H1 (cell line): ENCODE measurements around the gene AFG1L. TPM values are rescaled to one million over a fixed set of nuclear protein-coding genes. Genes with fewer than 3 reads are reported as not detected.

Source experiments
- CTCF ChIA-PET: fragments of 300-600 bp; sonication (Branson Sonifier 250); formaldehyde crosslinking; loops from one replicate; lab custom pipeline; 2021; ENCODE audit not compliant: partially characterized antibody; lab: Charles Lee
- POLR2A ChIA-PET: fragments of 300-600 bp; sonication (Branson Sonifier 250); formaldehyde crosslinking; loops from one replicate; lab custom pipeline; 2021; ENCODE audit warnings: inconsistent platforms; ENCODE audit not compliant: partially characterized antibody; lab: Charles Lee
- DNase-seq, 2 experiments: peaks; one replicate each; pipeline versions ENCODE4 v3.0.0 to v3.0.0-alpha.2; 2010 to 2022; ENCODE audit warnings: low spot score in 2 of 2, low read depth in 1 of 2, mixed read lengths in 1 of 2
- FAIRE-seq: peaks from 2 replicates; lab custom pipeline; 2011; peaks lifted over from hg19 to GRCh38; lab: Jason Lieb, UNC
- H2AFZ ChIP-seq: 2 replicates; pipeline ENCODE4 v1.8.1; 2012; ENCODE audit warnings: low read length, inconsistent platforms
- H2AK5ac ChIP-seq: 2 replicates; pipeline ENCODE4 v1.6.1; 2013; ENCODE audit warnings: low read depth, low read length
- H2BK120ac ChIP-seq: replicated peaks from 2 replicates; pipeline ENCODE3; 2013; ENCODE audit warnings: low read depth, low read length, inconsistent platforms
- H2BK12ac ChIP-seq: 2 replicates; pipeline ENCODE4 v1.6.1; 2013; ENCODE audit warnings: low read depth, low read length
- H2BK15ac ChIP-seq: 2 replicates; pipeline ENCODE4 v1.6.1; 2013; ENCODE audit warnings: low read length
- H2BK20ac ChIP-seq: 2 replicates; pipeline ENCODE4 v1.6.1; 2013; ENCODE audit warnings: low read length
- H2BK5ac ChIP-seq: 2 replicates; pipeline ENCODE4 v1.6.1; 2013; ENCODE audit warnings: low read depth, low read length
- H3K14ac ChIP-seq: 2 replicates; pipeline ENCODE4 v1.6.1; 2013; ENCODE audit warnings: inconsistent platforms; ENCODE audit not compliant: insufficient read length
- H3K18ac ChIP-seq: 2 replicates; pipeline ENCODE4 v1.6.1; 2013; ENCODE audit warnings: low read length; ENCODE audit errors: extremely low read depth
- H3K23ac ChIP-seq: 2 replicates; pipeline ENCODE4 v1.6.1; 2013; ENCODE audit warnings: inconsistent platforms; ENCODE audit not compliant: insufficient read length
- H3K23me2 ChIP-seq: 2 replicates; pipeline ENCODE4 v1.6.1; 2013; ENCODE audit warnings: low read depth, low read length
- H3K27ac ChIP-seq: 2 replicates; pipeline ENCODE4 v1.6.1; 2011; ENCODE audit warnings: low read depth, low read length, inconsistent platforms
- H3K27me3 ChIP-seq, 4 experiments: replicated peaks in 1 of 4; 1 replicate in 1 of 4; 2 replicates in 3 of 4; pipeline versions ENCODE4 v1.6.1 to v1.8.1; 2011 to 2013; ENCODE audit warnings: low read length in 3 of 4, mild to moderate bottlenecking in 3 of 4, inconsistent platforms in 2 of 4, mixed read lengths in 2 of 4, moderate library complexity in 1 of 4; ENCODE audit not compliant: control insufficient read depth in 3 of 4, insufficient read depth in 3 of 4; ENCODE audit errors: extremely low read depth in 1 of 4
- H3K36me3 ChIP-seq, 4 experiments: 2 replicates each; pipeline versions ENCODE4 v1.6.1 to v1.8.1; 2011 to 2013; ENCODE audit warnings: mild to moderate bottlenecking in 4 of 4, low read length in 3 of 4, moderate library complexity in 2 of 4, control low read depth in 1 of 4, inconsistent platforms in 1 of 4; ENCODE audit not compliant: insufficient read depth in 4 of 4, control insufficient read depth in 2 of 4
- H3K4ac ChIP-seq: replicated peaks from 2 replicates; pipeline ENCODE3; 2013; ENCODE audit warnings: low read length, low read depth, mixed read lengths, inconsistent platforms; ENCODE audit not compliant: insufficient read length
- H3K4me1 ChIP-seq, 4 experiments: replicated peaks in 1 of 4; 1 replicate in 1 of 4; 2 replicates in 3 of 4; pipeline versions ENCODE4 v1.6.1 to v1.8.1; 2011 to 2013; ENCODE audit warnings: low read length in 3 of 4, inconsistent platforms in 2 of 4, mixed read lengths in 1 of 4; ENCODE audit not compliant: insufficient read depth in 4 of 4, control insufficient read depth in 3 of 4
- H3K4me2 ChIP-seq, 2 experiments: 2 replicates each; pipeline versions ENCODE4 v1.6.1 to v1.8.1; 2011 to 2013; ENCODE audit warnings: low read depth in 2 of 2, low read length in 2 of 2, control low read depth in 1 of 2, inconsistent platforms in 1 of 2, mild to moderate bottlenecking in 1 of 2; ENCODE audit not compliant: insufficient read depth in 1 of 2
- H3K4me3 ChIP-seq, 4 experiments: fragments of 200-600, 300-600 bp in 1 of 4; sonication (generic), shearing (Covaris generic), sonication (Bioruptor Twin) in 1 of 4; 2 replicates each; pipeline versions ENCODE4 v1.5.1 to v1.8.1; 2011 to 2016; ENCODE audit warnings: low read length in 4 of 4, low read depth in 3 of 4, control low read depth in 2 of 4, inconsistent platforms in 2 of 4, mild to moderate bottlenecking in 2 of 4, mixed read lengths in 1 of 4, moderate library complexity in 1 of 4; ENCODE audit not compliant: insufficient read depth in 2 of 4; ENCODE audit errors: extremely low read depth in 1 of 4
- H3K56ac ChIP-seq: replicated peaks from 2 replicates; pipeline ENCODE3; 2013; ENCODE audit warnings: low read depth, mild to moderate bottlenecking, mixed read lengths, low read length, inconsistent platforms; ENCODE audit not compliant: insufficient read length
- H3K79me1 ChIP-seq: 2 replicates; pipeline ENCODE4 v1.6.1; 2013; ENCODE audit warnings: low read depth, low read length, control low read depth
- H3K79me2 ChIP-seq, 2 experiments: 2 replicates each; pipeline versions ENCODE4 v1.6.1 to v1.8.1; 2012 to 2013; ENCODE audit warnings: low read length in 2 of 2, mild to moderate bottlenecking in 2 of 2, inconsistent platforms in 1 of 2; ENCODE audit not compliant: insufficient read depth in 2 of 2, control insufficient read depth in 1 of 2
- H3K9ac ChIP-seq, 4 experiments: replicated peaks in 1 of 4; 1 replicate in 1 of 4; 2 replicates in 3 of 4; pipeline versions ENCODE4 v1.6.1 to v1.8.1; 2011 to 2013; ENCODE audit warnings: low read depth in 3 of 4, low read length in 3 of 4, control low read depth in 2 of 4, mild to moderate bottlenecking in 2 of 4, moderate library complexity in 2 of 4, inconsistent platforms in 1 of 4; ENCODE audit errors: extremely low read depth in 1 of 4
- H3K9me3 ChIP-seq, 2 experiments: 2 replicates each; pipeline versions ENCODE4 v1.6.1 to v1.8.1; 2012 to 2013; ENCODE audit warnings: mild to moderate bottlenecking in 2 of 2, moderate library complexity in 2 of 2, control low read depth in 1 of 2, inconsistent platforms in 1 of 2, low read depth in 1 of 2, low read length in 1 of 2, mixed read lengths in 1 of 2; ENCODE audit not compliant: insufficient read depth in 2 of 2
- H4K20me1 ChIP-seq, 2 experiments: replicated peaks in 1 of 2; 2 replicates each; pipeline versions ENCODE3 to v1.8.1; 2011 to 2013; ENCODE audit warnings: inconsistent platforms in 2 of 2, low read length in 2 of 2, mild to moderate bottlenecking in 1 of 2; ENCODE audit not compliant: insufficient read depth in 2 of 2, control insufficient read depth in 1 of 2
- H4K5ac ChIP-seq: 2 replicates; pipeline ENCODE4 v1.6.1; 2013; ENCODE audit warnings: low read length, low read depth, mixed read lengths, inconsistent platforms; ENCODE audit not compliant: insufficient read length
- H4K8ac ChIP-seq: 2 replicates; pipeline ENCODE4 v1.8.0; 2013; ENCODE audit warnings: mild to moderate bottlenecking, moderate library complexity, low read length, inconsistent platforms; ENCODE audit not compliant: insufficient read depth; ENCODE audit errors: extremely low read depth
- H4K91ac ChIP-seq: replicated peaks from 2 replicates; pipeline ENCODE3; 2013; ENCODE audit warnings: low read length, mixed read lengths, inconsistent platforms; ENCODE audit not compliant: insufficient read length
- BCL11A ChIP-seq, 2 experiments: IDR thresholded peaks; one replicate each; pipeline ENCODE4 v1.6.1; 2011; ENCODE audit warnings: low read depth in 2 of 2, low read length in 2 of 2, mild to moderate bottlenecking in 2 of 2
- JUN ChIP-seq: IDR thresholded peaks from 2 replicates; pipeline ENCODE4 v1.6.1; 2011; ENCODE audit warnings: low read depth, mild to moderate bottlenecking, improper control_type of control experiment, low read length
- JUND ChIP-seq: IDR thresholded peaks from 2 replicates; pipeline ENCODE4 v1.6.1; 2011; ENCODE audit warnings: mild to moderate bottlenecking, improper control_type of control experiment, low read length
- POLR2AphosphoS5 ChIP-seq: IDR thresholded peaks from 2 replicates; pipeline ENCODE4 v1.6.1; 2011; ENCODE audit warnings: low read depth, low read length
- SUZ12 ChIP-seq: fragments of 200-600 bp; sonication (generic); IDR thresholded peaks from 2 replicates; pipeline ENCODE4 v1.6.1; 2012; ENCODE audit warnings: mild to moderate bottlenecking, inconsistent platforms, low read length, moderate library complexity, mixed read lengths
- USF2 ChIP-seq: IDR thresholded peaks from 2 replicates; pipeline ENCODE4 v1.6.1; 2011; ENCODE audit warnings: low read length, improper control_type of control experiment
- WGBS, 2 experiments: shearing (Covaris generic) in 1 of 2; methylation state at CpG; one replicate each; pipeline versions ENCODE4 v1.1.6 to v1.1.7; 2013 to 2015; ENCODE audit warnings: low lambda C conversion rate in 2 of 2, mixed read lengths in 2 of 2, inconsistent platforms in 1 of 2, low coverage in 1 of 2, missing lambda C conversion rate in 1 of 2; ENCODE audit not compliant: insufficient replicate concordance in 2 of 2, insufficient coverage in 1 of 2, insufficient read length in 1 of 2; ENCODE audit errors: extremely low coverage in 1 of 2, missing lambda C conversion rate in 1 of 2; 5-methylcytosine and 5-hydroxymethylcytosine counted together
- polyA plus RNA-seq, 7 experiments: library from polyadenylated mRNA; depleted of rRNA in 3 of 7; stranded (reverse) in 5 of 7; unstranded in 2 of 7; fragments of >200 nt in 5 of 7; fragments of 200-250 nt in 2 of 7; gene quantifications; 1 replicate in 5 of 7; 2 replicates in 1 of 7; 4 replicates in 1 of 7; pipeline versions ENCODE4 v1.2.1 to v1.2.3, GENCODE V29; 2011 to 2013; ENCODE audit warnings: missing spikeins in 2 of 7, mixed read lengths in 2 of 7
- total RNA-seq: library from RNA; stranded (reverse); fragmentation: NEBNext Ultra II Directional; extraction: Animal tissue kit (Norgen Biotek cat#: 25700); gene quantifications from 2 replicates; pipeline ENCODE4 v1.2.1, GENCODE V29; 2021

Gene AFG1L
- total and polyA plus RNA-seq, 2 of the 8 experiments (the other 6 are each of a cell fraction or from before 2014, with no cell fraction given) = 0.98 to 5.7 TPM

DNA sequence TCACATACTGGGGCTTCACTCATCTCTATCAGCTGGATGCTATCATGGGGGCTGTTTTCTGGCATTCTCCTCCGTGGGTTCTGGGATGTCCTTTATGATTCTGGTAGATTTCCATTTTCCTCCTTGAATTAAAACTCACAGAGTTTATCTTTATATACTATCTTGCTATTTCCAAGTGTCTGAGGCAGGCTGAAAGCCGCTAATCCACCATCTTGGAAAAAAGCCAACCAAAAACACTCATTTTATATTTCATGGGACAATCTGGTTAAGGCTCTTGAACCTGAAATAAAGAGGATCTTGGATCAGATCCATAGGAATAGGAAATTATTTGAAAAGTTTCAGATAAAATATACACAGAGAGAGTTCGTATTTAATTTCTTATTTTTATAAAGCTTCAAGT, 86.0 kb downstream of the AFG1L start:
- CTCF ChIA-PET = interaction anchor here (0.7 to 1.7 kb wide), 4 partner anchors 13 to 118 kb away, joined by 3 to 5 read pairs (median 4); no protein-coding TSS in a partner anchor
- no peak overlapping the region for H3K56ac ChIP-seq
- WGBS, 2 experiments = 87% methylated on average over 3 of the region's 3 CpGs; no CpG with 5 or more reads in 1 of the 2 experiments
- DNase-seq (no peak), FAIRE-seq (no peak)
- H3K23me2 ChIP-seq = no peaks in the 10 kb centered on the region
- no peak overlapping the region for H2AK5ac ChIP-seq
- no peak overlapping the region for H4K8ac ChIP-seq
- H3K27me3 ChIP-seq = no peaks in the 10 kb centered on the region
- H3K9me3 ChIP-seq = no peaks in the 10 kb centered on the region
- no peak overlapping the region for H2BK20ac ChIP-seq
- H3K4me2 ChIP-seq = no peak overlapping the region
- H3K4ac ChIP-seq = no peak overlapping the region
- no peak overlapping the region for H4K91ac ChIP-seq
- no peak overlapping the region for H3K4me3 ChIP-seq
- no peak overlapping the region for H4K5ac ChIP-seq
- TF ChIP-seq JUND (no peak), JUN (no peak), USF2 (no peak), POLR2AphosphoS5 (no peak), SUZ12 (no peak), BCL11A (IDR thresholded peaks at IDR 0.05; ENCODE audit: low read depth in 2 of 2, low read length in 2 of 2) (no peak)
- H3K79me2 ChIP-seq = no peaks in the 10 kb centered on the region
- H4K20me1 ChIP-seq = no peaks in the 10 kb centered on the region
- no peak overlapping the region for H3K14ac ChIP-seq
- H3K79me1 ChIP-seq = no peaks in the 10 kb centered on the region
- no peak overlapping the region for H3K23ac ChIP-seq
- H3K9ac ChIP-seq = no peak overlapping the region
- H3K4me1 ChIP-seq = no peaks in the 10 kb centered on the region
- no peak overlapping the region for H3K27ac ChIP-seq
- H3K36me3 ChIP-seq = no peaks in the 10 kb centered on the region
- H2BK5ac ChIP-seq = no peak overlapping the region
- H2BK120ac ChIP-seq = no peak overlapping the region
- no peak overlapping the region for H2BK15ac ChIP-seq
- POLR2A ChIA-PET = no interaction called here
- H2BK12ac ChIP-seq = no peak overlapping the region
- H3K18ac ChIP-seq = no peak overlapping the region
- H2AFZ ChIP-seq = no peak overlapping the region
